Hypothalamus (tissue), 51 donors: ENCODE results near the gene HLA-DPA1.
"Not testable (repeated sequence)": the region's sequence is repeated elsewhere in the genome, so short reads cannot be mapped to it uniquely, and the experiment has no call there.

Experiments used
- DNase-seq, 51 donors: peaks; one replicate each; lab custom pipeline; 2025; lab: John Stamatoyannopoulos, UW

HLA-DPA1 gene

DNA sequence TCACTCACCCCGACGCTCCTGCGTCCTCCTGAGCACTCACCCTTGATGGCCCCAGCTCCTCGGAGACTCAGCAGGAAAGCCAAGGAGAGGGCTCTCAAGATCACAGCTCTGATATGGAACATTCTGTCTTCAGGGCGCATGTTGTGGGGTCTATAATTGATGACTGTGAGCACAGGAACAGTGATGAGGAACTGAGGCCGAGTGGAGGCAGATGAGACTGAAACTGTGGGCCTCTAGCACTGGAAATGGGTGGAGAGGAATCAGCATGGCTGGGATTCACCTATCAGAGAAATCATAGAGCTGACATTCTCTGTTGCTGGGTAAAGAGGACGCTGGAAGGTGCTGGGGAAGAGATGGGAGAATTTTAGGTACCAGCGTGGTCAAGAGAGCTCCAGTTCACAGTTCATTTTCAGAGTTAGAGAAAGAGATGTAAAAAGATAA lies at the start of gene HLA-DPA1:
Gene HLA-DPA1 (minus strand): TSS at position 219 of the 441 bp plus-strand sequence.
- DNase-seq: peak in 12 of 51 donors; percentile 7 to 37 (median 18)

DNA sequence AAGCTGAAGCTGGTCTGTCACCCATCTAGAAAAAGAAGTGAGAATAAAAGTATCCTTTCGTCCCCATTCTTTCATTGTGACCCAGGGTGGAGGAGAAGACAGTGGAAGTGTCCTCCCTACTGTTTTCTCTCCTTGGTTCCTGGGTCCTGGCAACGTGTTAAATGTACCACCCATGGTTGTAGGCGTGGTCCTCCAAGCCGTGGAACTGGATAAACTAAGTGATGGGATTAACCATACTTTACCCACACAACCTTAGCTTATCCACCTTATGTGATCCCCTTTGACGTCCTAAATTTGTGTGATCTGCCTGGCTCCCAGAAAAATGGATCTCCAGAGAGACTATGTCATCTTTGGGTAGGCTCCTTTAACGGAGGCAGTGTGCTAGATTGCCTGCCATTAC lies 49.7 kb upstream of the HLA-DPA1 start:
- DNase-seq: no peak

GRCh38 chr6:33120001-33120400 lies 46.6 kb upstream of the HLA-DPA1 start:
- DNase-seq: no peak

- DNase-seq: peak in 1 of 51 donors; percentile 8
Measured at GRCh38 chr6:33118525-33119123, 45.2 kb upstream of the HLA-DPA1 start.

DNA sequence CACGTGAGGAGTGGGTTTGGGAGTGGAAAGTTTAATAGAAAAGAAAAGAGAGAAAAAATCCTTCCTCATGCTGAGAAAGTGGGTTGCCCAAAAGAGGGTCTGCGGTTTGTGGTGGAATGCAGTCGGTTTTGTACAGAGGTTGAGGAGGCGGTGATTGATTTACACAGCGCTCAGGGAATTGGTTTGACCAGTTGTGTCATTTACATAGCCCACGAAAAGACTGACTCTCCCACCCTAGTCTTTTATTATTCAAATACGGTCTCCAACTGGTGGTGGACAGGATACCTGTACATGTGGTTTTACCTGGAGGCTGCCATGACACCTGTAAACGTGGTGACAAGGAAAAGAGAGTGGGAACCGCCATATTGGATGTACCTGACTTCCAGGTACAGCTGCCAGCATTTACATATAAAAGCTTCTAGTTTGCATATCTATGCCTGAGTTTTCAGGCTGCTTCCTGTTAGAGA lies 44.4 kb upstream of the HLA-DPA1 start:
- no peak for DNase-seq

DNA sequence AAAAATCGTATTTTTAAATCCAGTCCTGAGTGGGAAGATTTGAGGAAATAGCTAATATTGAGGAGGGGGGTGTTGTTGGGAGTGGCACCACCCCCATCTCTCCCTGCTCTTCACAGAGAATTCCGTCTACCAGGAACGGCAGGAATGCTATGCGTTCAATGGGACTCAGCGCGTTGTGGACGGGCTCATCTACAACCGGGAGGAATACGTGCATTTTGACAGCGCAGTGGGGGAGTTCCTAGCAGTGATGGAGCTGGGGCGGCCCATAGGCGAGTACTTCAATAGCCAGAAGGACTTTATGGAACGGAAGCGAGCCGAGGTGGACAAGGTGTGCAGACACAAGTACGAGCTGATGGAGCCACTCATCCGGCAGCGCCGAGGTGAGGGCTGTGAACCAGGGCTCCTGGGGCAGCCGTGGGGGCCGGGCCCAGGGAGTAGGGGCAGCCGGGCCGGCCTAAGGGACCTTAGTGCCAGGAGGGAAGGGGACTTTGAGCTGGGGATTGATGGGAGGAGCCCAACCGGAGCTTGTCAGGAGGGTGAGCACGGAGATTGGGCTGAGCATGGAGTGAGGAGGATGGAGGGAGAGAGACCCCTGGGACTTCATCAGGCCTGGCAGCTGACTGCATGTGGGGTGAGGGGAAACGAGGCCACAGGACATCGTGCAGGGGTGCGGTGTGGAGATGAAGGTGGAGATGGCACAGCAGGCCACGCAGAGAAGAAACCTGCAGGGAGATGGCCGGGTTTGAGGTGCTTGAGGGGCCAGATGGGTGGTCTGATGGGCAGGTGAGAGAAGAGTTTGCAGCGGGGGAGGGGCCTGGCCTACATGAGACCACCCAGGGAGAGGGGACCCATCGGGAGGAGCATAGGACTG lies 43.6 kb upstream of the HLA-DPA1 start:
- peak in 3 of 51 donors; percentile 7 to 28 (median 20) for DNase-seq

- DNase-seq: no peak
Measured at GRCh38 chr6:33116417-33116816, 43.0 kb upstream of the HLA-DPA1 start.

GRCh38 chr6:33114406-33114805 lies 41.0 kb upstream of the HLA-DPA1 start:
- DNase-seq: no peak

- no peak for DNase-seq
Measured at GRCh38 chr6:33113755-33114154, 40.3 kb upstream of the HLA-DPA1 start.

- peak in 8 of 51 donors; percentile 5 to 43 (median 21) for DNase-seq
Measured at GRCh38 chr6:33112148-33112547, 38.7 kb upstream of the HLA-DPA1 start.

GRCh38 chr6:33108307-33108706 lies 34.9 kb upstream of the HLA-DPA1 start:
- no peak for DNase-seq

DNA sequence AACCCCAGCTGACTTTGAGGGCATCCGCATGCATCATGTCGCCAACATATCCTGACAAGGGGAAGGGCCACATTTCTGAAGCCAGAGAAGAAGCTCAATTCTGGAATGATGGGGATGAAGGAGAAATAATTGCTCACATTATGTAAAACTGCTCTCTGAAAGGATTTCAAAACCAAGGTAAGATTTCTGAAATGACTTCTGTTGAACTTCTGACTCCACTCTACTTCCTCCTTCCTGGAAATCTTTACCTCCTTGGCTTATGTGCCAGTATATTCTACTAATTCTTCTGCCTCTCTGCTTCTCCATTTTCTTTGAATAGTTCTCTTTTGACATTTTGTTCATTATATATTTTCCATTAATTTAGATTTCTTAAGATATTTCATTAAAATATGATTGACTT lies 34.2 kb upstream of the HLA-DPA1 start:
- no peak for DNase-seq

DNA sequence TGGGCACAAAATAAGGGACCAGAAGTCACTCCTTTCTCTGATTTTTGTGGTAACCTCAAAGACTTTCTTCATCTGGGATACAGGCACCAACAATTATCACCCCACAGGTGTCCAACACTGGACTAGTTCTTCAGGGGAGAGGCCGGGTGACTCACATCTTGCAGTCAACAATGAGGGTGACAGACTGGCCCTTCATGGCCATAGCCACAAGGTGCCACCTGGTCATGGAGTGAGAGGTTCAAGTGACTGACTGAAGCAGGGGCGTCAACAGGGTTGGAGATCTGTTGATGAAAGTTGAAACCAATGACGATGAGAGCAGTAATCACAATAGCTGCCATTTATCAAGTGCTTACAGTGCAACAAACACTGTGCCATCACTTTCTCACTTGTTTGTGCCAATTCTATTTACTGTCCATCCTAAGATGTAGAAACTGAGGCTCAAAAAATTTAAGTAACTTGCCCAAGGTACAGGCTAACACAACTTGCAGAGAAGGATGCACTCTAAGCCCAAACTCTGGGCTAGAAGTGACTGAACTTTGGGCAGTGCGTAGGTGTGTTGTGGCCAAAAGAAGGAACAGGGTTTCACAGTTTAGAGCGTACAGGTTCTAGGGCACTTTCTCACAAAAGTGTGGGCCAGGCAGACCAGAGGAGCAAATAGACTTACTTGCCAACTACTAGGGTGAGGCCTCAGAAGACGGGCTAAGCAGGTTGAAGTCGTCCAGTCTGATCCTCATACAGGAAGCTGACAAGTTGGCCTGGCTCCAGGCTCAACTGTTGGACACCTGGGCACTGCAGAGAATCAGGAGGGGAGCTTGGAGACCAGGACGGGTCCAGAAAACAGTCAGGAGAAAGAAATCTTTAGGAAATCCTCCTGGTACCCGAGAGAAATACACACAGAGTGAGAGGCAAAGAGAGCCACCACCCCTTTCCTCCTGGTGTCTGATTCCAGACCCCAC lies 32.7 kb upstream of the HLA-DPA1 start:
- no peak for DNase-seq

GRCh38 chr6:33105386-33105785 lies 31.9 kb upstream of the HLA-DPA1 start:
- no peak for DNase-seq

DNA sequence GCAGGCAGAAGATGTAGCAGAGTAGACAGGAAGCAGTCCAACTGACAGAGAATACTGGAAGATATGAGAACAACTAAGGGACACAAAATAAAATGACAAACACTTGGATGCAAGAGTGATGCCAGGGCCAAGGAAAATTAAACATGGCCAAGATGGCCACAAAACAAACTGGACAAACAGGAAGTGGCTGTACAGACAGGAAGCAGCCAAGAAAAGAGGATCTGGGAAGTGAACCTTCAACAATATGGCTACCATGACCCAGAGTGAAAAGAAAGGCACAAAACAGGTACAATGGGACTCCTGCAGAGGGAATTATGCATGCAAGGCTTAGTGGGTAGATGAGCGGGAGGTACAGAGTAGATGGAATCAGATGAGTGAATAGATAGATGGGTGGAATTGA lies 31.4 kb upstream of the HLA-DPA1 start:
- no peak for DNase-seq

GRCh38 chr6:33103776-33104175 lies 30.3 kb upstream of the HLA-DPA1 start:
- DNase-seq: no peak

DNA sequence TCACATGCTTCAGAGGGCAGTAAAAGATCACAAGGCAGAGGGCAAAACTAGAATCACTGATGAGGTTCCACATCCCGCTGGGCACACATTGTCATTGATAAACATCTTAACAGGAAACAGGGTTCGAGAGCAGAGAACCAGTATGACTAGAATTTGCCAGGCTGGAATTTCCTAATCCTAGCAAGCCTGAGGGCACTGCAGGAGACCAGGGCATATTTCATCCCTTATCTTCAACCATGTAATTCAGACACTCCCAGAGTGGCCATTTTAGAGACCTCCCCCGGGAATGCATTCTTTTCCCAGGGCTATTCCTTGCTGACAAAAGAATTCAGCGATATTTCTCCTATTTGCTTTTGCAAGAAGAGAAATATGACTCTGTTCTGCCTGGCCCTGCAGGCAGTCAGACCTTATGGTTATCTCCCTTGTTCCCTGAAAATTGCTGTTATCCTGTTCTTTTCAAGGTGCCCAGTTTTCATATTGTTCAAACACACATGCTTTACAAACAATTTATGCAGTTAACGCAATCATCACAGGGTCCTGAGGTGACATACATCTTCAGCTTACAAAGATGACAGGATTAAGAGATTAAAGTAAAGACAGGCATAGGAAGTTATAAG lies 27.8 kb upstream of the HLA-DPA1 start:
- not testable (repeated sequence) for DNase-seq

- no peak for DNase-seq
Measured at GRCh38 chr6:33095681-33096080, 22.2 kb upstream of the HLA-DPA1 start.

DNA sequence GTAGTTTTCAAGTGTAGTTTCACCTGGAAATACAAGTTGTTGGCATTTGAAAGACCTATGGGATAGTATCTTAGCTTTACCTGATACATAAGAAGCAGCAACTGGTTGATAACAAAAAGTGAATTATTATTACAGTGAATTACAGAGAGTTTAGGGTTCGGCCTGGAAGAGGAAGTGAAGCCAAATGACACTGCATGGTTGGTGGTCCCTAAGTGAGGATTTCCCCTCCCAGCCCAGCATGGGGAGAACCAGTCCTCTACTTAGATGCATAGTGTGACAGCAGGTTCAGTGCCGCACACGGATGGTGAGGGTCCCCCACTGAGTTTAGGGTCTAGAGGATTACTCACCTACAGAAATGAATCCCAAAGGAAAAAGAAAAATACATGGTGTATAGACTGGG lies 20.4 kb upstream of the HLA-DPA1 start:
- no peak for DNase-seq

DNA sequence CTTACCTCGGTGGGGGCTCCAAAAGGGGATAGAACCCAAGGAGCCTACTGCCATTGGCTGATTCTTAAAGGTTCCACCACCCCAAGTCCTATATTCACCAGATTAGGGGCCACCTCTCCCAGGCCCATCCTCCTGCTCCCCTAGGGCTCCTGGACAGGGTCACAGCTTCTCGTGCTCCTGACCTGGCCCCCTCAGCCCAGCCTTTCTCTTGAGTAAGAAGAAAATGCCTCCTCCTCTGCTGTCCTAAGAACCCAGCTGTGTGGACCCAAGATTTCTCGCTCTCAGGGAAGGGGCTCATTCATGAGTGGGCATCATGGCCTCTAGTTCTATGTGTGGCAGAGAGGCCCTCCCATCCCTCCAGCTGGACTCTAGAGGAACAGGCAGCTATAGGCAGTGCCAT lies 18.9 kb upstream of the HLA-DPA1 start:
- DNase-seq: no peak
